Astrocyte (in vitro differentiated cells and primary cell): ENCODE results near the gene ARHGEF10L.

Source experiments
- EZH2 ChIP-seq: IDR thresholded peaks from 2 replicates; pipeline ENCODE4 v1.6.1; 2012; ENCODE audit warnings: mild to moderate bottlenecking, low read length, inconsistent platforms; ENCODE audit not compliant: insufficient read depth
- TF ChIP-seq, protein P1 (sequence below): IDR thresholded peaks from 2 replicates; pipeline ENCODE4 v1.5.1; 2011; ENCODE audit warnings: low read depth, mild to moderate bottlenecking, inconsistent platforms, low read length, moderate library complexity; ENCODE audit not compliant: insufficient read depth

DNA sequence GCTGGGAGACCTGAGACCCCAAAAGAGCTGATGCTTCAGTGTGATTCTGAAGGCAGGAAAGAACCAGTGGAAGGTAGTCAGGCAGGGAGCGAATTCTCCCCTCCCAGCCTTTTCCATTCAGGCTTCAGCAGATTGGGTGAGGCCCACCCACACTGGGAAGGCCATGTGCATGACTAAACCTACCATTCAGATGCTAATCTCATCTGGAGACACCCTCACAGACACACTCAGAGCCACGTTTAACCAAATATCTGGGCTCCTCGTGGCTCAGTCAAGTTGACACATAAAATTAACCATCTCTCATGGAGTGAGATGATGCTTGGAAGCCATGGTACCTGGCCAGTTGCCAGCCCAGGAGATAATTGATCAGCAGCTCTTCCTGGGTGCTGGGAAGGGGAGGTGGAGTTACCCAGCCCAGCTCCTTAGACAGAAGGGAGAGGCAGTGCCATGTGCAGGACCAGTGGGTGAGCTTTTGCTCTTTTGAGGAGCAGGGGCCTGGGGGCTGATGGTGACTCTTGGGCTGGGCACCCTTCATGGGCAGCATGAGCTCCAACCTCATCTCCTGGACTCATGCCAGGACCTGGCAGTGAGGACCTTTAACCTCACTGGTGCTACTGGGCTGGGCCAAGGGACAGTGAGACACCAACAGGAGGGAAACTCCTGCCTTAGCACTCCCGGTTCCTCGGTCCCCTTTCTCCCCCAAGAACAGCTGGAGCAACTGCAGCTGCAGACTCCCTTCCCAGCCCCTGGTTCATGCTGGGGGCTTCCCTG, 126.6 kb downstream of the ARHGEF10L start:
- TF ChIP-seq, protein P1, sequence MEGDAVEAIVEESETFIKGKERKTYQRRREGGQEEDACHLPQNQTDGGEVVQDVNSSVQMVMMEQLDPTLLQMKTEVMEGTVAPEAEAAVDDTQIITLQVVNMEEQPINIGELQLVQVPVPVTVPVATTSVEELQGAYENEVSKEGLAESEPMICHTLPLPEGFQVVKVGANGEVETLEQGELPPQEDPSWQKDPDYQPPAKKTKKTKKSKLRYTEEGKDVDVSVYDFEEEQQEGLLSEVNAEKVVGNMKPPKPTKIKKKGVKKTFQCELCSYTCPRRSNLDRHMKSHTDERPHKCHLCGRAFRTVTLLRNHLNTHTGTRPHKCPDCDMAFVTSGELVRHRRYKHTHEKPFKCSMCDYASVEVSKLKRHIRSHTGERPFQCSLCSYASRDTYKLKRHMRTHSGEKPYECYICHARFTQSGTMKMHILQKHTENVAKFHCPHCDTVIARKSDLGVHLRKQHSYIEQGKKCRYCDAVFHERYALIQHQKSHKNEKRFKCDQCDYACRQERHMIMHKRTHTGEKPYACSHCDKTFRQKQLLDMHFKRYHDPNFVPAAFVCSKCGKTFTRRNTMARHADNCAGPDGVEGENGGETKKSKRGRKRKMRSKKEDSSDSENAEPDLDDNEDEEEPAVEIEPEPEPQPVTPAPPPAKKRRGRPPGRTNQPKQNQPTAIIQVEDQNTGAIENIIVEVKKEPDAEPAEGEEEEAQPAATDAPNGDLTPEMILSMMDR: no peak
- TF ChIP-seq EZH2: no peak
